ACC112 (cell line): ENCODE data around the gene UHRF1.

Experiments
- H2AFZ ChIP-seq: fragments of 200-600 bp; sonication (generic); one replicate; pipeline ENCODE4 v1.6.0; 2017; ENCODE audit warnings: antibody characterized with exemption, low read length; ENCODE audit not compliant: unreplicated experiment
- H3K27ac ChIP-seq: fragments of 200-600 bp; sonication (generic); 2 replicates; pipeline ENCODE4 v1.5.1; 2014; ENCODE audit warnings: low read depth, mild to moderate bottlenecking, antibody characterized with exemption, low read length, moderate library complexity
- H3K27me3 ChIP-seq: fragments of 200-600 bp; sonication (generic); 2 replicates; pipeline ENCODE4 v1.6.1; 2014; ENCODE audit warnings: mild to moderate bottlenecking, antibody characterized with exemption, low read length, moderate library complexity, mixed read lengths; ENCODE audit not compliant: insufficient read depth
- H3K36me3 ChIP-seq: fragments of 200-600 bp; sonication (generic); 2 replicates; pipeline ENCODE4 v1.6.1; 2016; ENCODE audit warnings: mild to moderate bottlenecking, antibody characterized with exemption, low read length, moderate library complexity, mixed read lengths; ENCODE audit not compliant: insufficient read depth
- H3K4me1 ChIP-seq: fragments of 200-600 bp; sonication (generic); one replicate; pipeline ENCODE4 v1.6.1; 2016; ENCODE audit warnings: low read length, mixed read lengths; ENCODE audit not compliant: insufficient read depth, unreplicated experiment, control insufficient read depth
- H3K4me3 ChIP-seq: fragments of 200-600 bp; sonication (generic); 2 replicates; pipeline ENCODE4 v1.5.1; 2014; ENCODE audit warnings: mild to moderate bottlenecking, low read depth, low read length
- H3K79me2 ChIP-seq: fragments of 200-600 bp; sonication (generic); one replicate; pipeline ENCODE4 v1.6.0; 2016; ENCODE audit warnings: low read length; ENCODE audit not compliant: control insufficient read depth, unreplicated experiment, insufficient read depth

UHRF1 gene

GRCh38 chr19:4983346-4984105 lies 74.2 kb downstream of the UHRF1 start:
- Histone ChIP-seq H3K79me2 (peaks cover 71% of the 10 kb centered on the region), H3K36me3 (no peaks in the 10 kb centered on the region)

GRCh38 chr19:4984106-4984380 lies 74.7 kb downstream of the UHRF1 start:
- no peak overlapping the region for H2AFZ ChIP-seq
- no peaks in the 10 kb centered on the region for H3K36me3 ChIP-seq
- H3K79me2 ChIP-seq, result peaks cover 70% of the 10 kb centered on the region
- no peaks in the 10 kb centered on the region for H3K27me3 ChIP-seq
- peaks cover 12% of the 10 kb centered on the region for H3K4me1 ChIP-seq
- H3K4me3 ChIP-seq, result no peak overlapping the region
- H3K27ac ChIP-seq, result no peak overlapping the region

More at GRCh38 chr19:4983346-4984105, 74.2 kb downstream of the UHRF1 start:
- Histone ChIP-seq H3K4me1 (peaks cover 10% of the 10 kb centered on the region), H3K27me3 (no peaks in the 10 kb centered on the region), H2AFZ (no peak overlapping the region), H3K27ac (no peak overlapping the region), H3K4me3 (no peak overlapping the region)

- H3K4me3 ChIP-seq, result no peak overlapping the region
- H3K27me3 ChIP-seq, result no peaks in the 10 kb centered on the region
- H2AFZ ChIP-seq, result no peak overlapping the region
- peaks cover 67% of the 10 kb centered on the region for H3K79me2 ChIP-seq
- no peaks in the 10 kb centered on the region for H3K36me3 ChIP-seq
- no peak overlapping the region for H3K27ac ChIP-seq
- peaks cover 12% of the 10 kb centered on the region for H3K4me1 ChIP-seq
Observed at GRCh38 chr19:4984438-4984990, 75.2 kb downstream of the UHRF1 start.

GRCh38 chr19:4985551-4985991 lies 76.3 kb downstream of the UHRF1 start:
- Histone ChIP-seq H3K4me1 (peaks cover 12% of the 10 kb centered on the region), H2AFZ (no peak overlapping the region), H3K79me2 (peaks cover 75% of the 10 kb centered on the region), H3K36me3 (no peaks in the 10 kb centered on the region), H3K27me3 (no peaks in the 10 kb centered on the region), H3K27ac (no peak overlapping the region), H3K4me3 (no peak overlapping the region)

- Histone ChIP-seq H3K4me1 (peaks cover 12% of the 10 kb centered on the region), H3K27ac (no peak overlapping the region), H2AFZ (no peak overlapping the region), H3K79me2 (peaks cover 71% of the 10 kb centered on the region), H3K4me3 (no peak overlapping the region), H3K27me3 (no peaks in the 10 kb centered on the region), H3K36me3 (no peaks in the 10 kb centered on the region)
Observed at GRCh38 chr19:4986056-4986455, 76.8 kb downstream of the UHRF1 start.

- no peaks in the 10 kb centered on the region for H3K36me3 ChIP-seq
- H3K4me3 ChIP-seq, result no peak overlapping the region
- no peaks in the 10 kb centered on the region for H3K27me3 ChIP-seq
- H2AFZ ChIP-seq, result no peak overlapping the region
- H3K27ac ChIP-seq, result no peak overlapping the region
- peaks cover 12% of the 10 kb centered on the region for H3K4me1 ChIP-seq
- H3K79me2 ChIP-seq, result peaks cover 69% of the 10 kb centered on the region
Observed at GRCh38 chr19:4986471-4986891, 77.2 kb downstream of the UHRF1 start.

GRCh38 chr19:4987256-4987655 lies 78.0 kb downstream of the UHRF1 start:
- H3K27me3 ChIP-seq, result no peaks in the 10 kb centered on the region
- H3K4me1 ChIP-seq, result peaks cover 12% of the 10 kb centered on the region
- no peaks in the 10 kb centered on the region for H3K36me3 ChIP-seq
- H3K27ac ChIP-seq, result no peak overlapping the region
- H2AFZ ChIP-seq, result no peak overlapping the region
- H3K4me3 ChIP-seq, result no peak overlapping the region
- H3K79me2 ChIP-seq, result peaks cover 72% of the 10 kb centered on the region

- H2AFZ ChIP-seq, result no peak overlapping the region
- peaks cover 12% of the 10 kb centered on the region for H3K4me1 ChIP-seq
- no peak overlapping the region for H3K4me3 ChIP-seq
- H3K27ac ChIP-seq, result no peak overlapping the region
- no peaks in the 10 kb centered on the region for H3K36me3 ChIP-seq
- peaks cover 76% of the 10 kb centered on the region for H3K79me2 ChIP-seq
- H3K27me3 ChIP-seq, result no peaks in the 10 kb centered on the region
Observed at GRCh38 chr19:4987692-4988370, 78.5 kb downstream of the UHRF1 start.

GRCh38 chr19:4988770-4989251 lies 79.5 kb downstream of the UHRF1 start:
- no peak overlapping the region for H2AFZ ChIP-seq
- H3K27me3 ChIP-seq, result no peaks in the 10 kb centered on the region
- H3K79me2 ChIP-seq, result peaks cover 69% of the 10 kb centered on the region
- no peaks in the 10 kb centered on the region for H3K36me3 ChIP-seq
- H3K27ac ChIP-seq, result peak overlapping the region; percentile 50; the same call in 1 of the 2 replicates
- H3K4me3 ChIP-seq, result peak overlapping the region; percentile 29
- H3K4me1 ChIP-seq, result peaks cover 12% of the 10 kb centered on the region

- Histone ChIP-seq H3K36me3 (no peaks in the 10 kb centered on the region), H3K79me2 (peaks cover 61% of the 10 kb centered on the region), H3K4me1 (peaks cover 12% of the 10 kb centered on the region), H3K27ac (no peak overlapping the region), H2AFZ (no peak overlapping the region), H3K27me3 (no peaks in the 10 kb centered on the region), H3K4me3 (no peak overlapping the region)
Observed at GRCh38 chr19:4990306-4990705, 81.0 kb downstream of the UHRF1 start.
